Activated effector memory CD4-positive, alpha-beta T cell treated with anti-CD3 and anti-CD28 coated beads, Interleukin-2, amount 50 U/mL, for 16 hours (primary cell): ENCODE data around the gene SLC26A6.
A peak's percentile ranks its signal among the peaks of the same experiment; 100 is the strongest.

Experiments used
- DNase-seq: peaks from one replicate; pipeline ENCODE4 v3.0.0-alpha.2; 2020

Gene SLC26A6

DNA sequence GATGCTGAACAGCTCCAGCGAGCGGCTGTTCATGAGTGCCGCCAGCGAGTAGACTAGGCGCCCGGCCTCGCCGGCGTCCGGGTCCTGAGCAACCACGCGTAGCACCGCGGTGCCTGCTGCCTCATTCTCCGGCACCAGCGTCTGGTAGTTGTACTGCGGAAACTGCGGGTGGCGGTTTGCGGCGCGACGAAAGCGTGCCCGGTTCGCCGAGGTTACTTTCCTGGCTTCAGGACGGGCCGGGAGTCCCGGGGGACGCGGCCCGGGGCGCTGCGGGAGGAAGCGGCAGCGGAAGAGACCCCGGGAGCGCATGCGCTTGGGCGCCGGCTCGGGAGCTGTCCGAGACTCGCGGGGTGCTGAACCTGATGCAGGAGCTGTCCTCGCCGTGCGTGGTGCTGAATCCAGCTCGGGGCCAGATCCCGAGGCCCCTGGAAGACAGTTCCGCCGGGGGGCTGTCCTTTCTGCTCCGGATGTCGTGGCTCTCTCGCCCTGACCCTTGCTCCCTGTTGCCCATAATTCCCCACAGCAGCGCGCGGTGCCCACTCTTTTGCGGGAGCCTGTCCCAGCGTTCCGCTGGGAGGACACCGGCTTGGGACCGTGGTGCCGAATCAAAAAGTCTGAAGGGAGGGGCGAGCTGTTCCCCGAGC is 26.4 kb upstream of the SLC26A6 start:
- DNase-seq: peak; percentile 93

DNA sequence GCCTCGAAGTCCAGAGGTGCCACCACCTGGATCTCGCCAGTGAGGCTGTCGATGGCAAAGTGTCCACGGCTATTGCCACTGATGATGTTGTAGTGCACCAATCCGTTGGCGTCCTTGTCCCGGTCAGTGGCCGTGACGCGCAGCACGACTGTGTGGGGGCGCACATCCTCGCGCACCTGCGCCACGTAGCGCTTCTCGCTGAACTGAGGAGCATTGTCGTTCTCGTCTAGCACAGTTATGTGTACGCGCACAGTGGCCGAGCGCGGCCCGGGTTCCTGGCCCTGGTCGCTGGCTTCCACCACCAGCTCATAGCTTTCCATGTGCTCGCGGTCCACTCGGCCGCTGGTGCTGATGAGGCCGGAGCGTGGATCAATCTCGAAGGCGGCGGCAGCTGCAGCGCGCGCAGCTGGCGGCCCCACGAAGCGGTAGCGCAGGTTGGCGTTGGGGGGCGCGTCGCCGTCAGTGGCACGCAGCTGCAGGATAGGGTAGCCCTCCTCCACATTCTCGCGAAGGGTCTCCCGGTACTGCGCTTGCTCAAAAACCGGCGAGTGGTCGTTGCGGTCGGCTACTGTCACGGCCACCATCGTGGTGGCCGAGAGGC is 25.6 kb upstream of the SLC26A6 start:
- DNase-seq: no peak

DNA sequence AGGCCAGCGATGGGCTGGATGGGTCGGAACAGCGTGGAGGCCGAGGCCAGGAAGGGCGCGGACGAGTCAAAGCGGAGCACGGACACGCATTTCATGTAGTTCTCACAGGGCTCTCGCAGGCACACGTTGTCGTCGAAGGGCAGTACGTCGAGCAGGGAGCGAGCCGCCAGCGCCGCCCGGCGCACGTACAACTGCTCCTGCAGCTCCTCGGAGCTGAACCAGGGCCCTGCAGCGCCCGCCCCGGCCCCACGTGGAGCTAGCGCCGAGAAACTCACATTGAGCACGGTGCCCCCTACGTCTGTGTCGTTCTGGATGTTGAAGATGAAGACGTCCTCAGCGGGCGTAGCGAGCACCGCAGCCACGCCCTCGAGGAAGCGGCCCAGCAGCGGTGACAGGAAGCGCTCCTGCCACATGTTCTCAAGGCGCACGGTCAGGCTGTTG is 21.6 kb upstream of the SLC26A6 start:
- DNase-seq: peak; percentile 75

DNA sequence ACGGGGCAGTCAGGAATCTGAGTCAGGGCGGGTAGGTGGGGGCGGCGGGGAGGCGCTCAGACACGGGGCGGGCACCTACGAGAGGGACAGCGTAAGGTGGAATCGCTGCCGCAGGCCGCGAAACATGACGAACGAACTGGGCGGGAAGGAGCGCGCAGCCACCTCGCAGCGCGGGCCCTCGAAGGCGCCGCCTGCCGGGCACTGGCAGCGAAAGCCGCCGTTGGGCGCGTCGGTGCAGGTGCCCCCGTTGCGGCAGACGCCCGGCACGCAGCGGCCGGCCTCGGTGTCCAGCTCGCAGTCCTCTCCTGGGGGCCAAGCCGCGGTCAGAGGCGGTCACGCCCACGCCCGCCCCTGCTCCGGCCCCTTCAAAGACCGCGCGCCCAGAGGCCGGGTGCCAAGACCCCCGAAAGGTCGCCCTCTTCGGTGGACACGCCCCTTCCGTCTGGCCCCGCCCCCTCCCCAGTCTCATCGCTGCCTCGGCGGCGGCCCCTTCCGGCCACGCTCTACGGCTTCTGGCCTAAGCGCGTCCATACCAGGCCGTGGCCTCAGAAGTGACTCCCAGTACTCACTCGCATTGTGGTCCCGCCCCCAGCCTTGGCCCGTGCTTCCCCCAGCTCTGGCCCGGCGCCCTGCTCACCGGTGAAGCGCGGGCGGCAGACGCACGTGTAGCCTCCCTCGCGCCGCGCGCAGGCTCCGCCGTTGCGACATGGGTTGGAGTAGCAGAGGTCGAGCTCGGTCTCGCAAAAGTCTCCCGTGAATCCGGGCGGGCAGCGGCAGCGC is 21.0 kb upstream of the SLC26A6 start:
- DNase-seq: peak; percentile 94

DNA sequence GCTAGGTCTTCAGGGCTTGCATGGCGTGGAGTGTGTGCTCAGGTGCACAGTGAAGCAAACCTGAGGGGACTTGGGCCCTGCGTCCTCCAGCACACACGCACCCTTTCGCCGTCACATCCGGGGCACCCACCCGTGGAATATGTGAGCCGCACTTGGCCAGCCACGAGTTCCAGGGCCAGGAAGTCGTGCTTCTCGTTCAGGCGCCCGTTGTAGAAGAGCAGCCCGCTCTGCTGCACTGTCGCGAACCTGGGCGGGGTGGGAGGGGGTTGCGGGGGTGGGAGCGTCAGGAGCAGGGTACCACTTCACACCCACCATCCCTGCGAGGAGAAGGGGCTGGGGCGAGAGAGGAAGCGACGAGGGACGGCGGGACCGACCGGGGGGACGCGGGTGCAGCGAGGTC is 20.3 kb upstream of the SLC26A6 start:
- peak; percentile 85 for DNase-seq

DNA sequence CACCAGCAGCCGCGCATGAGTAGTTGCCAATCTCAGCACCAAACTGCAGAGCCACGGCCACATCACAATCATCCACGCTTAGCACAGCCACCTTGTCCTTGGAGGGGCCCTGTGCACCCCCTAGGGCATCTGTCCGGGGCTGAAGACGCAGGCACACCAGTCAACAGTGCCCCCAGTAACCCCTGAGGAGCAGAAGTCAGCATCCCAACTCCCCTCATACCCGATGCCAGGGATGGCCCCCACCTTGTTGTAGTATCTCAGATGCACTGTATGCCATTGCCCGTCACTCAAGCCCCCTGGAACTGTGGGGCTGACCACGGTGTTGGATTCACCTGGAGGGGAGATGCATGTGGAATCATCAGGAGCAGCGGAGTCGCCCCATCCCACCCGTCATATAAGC is 19.8 kb upstream of the SLC26A6 start:
- DNase-seq: no peak

DNA sequence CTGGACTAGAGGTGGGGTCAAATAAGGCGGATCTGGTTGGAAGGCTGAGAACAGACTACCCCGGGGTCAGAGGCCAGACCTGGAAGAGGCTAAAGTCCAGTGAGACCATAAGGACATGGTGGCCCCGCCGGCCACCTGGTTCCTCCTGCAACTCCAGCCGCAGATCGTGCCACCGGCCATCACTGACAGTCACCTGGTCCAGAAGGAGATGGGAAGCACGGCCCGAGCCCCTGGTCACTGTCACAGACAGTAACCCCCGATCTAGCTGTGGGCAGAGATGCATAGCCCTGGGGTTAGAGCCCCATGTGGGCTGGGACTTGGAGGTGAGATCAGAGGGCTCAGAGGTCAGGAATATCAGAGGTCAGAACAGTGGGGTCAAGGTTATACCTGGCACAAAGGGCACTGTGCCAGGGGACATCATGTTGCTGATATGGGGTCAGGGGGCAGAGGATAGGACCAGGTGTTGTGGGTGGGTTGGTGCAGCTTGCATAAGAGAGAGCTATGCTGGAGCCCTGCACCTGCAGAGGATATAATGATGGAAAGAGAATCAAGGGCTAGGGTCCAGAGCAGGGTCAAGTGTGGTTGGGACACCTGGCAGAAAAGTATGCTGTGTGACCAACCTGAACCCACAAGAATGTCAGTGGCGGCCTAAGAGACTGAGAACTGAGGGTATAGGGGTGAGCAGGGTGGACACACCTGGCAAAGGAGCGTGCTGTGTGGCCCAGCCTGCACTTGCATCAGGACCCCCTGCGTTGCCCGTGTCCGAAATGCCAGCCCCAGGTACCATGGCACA is 17.9 kb upstream of the SLC26A6 start:
- no peak for DNase-seq

DNA sequence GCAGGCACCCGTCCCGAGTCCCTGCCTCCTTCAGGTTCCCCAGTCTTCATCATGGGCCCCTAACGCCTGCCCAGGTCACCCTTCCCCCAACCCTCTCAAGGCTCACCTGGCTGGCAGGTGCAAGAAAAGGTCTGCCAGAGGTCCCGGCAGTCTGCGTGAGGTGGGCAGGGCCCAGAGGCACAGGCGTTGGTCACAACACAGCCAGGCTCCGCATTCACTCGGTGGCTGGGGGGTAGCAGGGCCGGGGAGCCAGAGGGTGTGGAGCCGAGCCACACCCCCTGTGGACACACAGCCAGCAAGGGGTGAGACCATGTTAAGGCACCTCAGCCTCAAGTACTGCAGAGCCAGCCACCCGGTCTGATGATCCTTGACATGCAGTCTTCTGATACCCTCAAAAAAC is 16.5 kb upstream of the SLC26A6 start:
- DNase-seq: no peak

DNA sequence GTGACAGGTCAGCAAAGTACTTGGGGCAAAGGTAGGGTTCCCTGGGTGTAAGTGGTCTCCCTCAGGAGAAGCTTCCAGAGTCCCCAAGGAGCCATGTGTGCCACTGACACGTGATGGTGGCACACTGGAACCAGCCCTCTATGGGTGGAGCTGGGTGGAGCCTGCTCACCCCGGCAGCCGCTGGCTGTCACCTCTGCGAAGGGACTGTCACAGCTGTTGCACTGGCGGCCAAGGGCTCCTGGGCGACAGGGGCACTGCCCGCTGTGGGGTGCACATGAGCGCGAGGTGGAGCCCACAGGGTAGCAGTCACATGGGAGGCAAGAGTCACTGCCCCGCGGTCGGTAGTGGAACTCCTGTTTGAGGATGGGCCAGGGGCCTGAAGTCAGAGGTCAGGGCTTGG is 15.5 kb upstream of the SLC26A6 start:
- no peak for DNase-seq

DNA sequence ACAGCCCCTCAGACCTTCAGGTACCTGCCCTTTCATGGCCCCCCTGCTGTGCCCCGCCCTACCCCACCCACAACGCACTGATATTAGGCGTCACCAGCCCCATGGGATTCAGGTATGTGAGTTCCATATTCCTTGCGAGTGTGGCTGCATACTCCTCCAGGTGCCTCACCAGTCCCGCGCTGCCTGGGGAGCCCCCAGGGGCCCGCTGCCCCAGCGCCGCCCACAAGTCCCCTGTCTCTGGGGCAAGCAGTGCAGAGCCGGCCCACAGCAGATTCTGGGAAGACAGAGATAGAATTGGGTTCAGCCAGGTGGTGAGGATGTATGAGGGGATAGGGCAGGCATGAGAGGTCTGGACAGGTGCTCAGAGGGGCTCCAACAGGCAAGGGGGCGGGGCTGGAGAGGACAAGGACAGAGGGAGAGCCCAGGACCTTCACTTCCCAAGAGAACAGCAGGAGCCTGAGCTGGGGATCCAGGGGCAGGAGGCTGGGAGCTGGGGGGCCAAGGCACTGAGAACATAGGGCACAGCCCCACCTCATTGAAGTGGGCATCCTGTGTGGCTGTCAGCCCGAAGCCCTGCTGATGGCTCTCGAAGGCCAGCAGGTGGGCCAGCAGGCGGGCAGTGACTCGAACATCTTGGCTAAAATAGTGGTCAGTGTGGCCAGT is 13.1 kb upstream of the SLC26A6 start:
- DNase-seq: no peak

DNA sequence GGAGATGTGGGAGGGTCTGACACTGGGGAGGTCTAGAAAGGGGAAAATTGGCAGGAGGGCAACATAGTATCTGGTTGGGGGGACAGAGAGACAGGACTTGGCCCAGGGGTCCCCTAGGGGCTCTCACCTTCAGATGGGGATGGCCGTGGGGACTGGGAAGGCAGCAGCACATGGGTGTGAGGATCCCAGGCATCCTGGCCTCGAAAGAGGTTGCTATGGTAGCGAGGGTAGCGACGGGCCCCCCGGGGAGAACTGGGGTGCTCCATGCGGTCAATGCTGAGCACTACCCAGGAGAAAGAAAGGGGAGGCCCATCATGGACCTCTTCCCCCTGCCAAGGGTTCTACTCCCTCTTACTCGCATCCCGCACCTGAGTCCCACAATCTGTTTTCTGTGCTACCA is 12.5 kb upstream of the SLC26A6 start:
- DNase-seq: no peak

DNA sequence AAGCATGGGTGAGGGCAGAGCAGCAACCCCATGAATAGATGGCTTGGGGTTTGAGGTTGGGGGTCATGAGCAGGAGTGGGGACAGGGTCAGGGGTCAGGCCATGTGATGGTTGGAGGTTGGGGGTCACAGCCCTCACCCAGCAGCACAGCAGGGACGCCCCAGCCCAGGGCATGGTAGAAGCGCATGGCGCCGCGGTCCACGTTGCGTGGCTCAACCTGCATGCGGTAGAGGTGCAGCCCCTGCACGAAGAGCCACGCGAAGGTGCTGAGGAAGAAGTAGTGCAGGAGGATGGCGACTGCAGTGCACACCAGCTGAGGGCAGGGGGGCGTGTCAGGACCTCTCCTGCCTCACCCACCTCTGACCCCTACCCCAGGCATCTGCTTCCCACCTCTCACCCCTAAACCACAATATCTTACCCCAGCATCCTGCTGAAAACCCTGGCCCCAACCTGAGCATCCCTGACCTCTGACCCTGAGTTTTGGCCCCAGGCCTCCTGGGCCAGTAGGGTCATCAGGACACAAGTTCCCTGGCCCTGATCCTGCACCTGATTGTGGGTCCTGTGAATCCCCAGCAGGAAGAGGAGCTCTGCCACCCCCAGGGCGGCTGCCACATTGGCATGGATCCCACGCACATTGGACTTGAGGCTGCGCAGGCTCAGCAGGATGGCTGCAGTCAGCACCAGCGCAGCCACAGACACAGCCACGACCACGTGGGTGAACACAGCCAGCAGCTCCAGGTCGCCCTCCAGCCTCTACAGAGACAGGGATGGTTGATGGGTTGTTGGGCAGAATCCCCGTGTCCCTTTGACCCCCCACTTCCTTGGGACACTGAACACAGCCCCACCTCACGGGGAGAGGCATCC is 9.9 kb upstream of the SLC26A6 start:
- no peak for DNase-seq

DNA sequence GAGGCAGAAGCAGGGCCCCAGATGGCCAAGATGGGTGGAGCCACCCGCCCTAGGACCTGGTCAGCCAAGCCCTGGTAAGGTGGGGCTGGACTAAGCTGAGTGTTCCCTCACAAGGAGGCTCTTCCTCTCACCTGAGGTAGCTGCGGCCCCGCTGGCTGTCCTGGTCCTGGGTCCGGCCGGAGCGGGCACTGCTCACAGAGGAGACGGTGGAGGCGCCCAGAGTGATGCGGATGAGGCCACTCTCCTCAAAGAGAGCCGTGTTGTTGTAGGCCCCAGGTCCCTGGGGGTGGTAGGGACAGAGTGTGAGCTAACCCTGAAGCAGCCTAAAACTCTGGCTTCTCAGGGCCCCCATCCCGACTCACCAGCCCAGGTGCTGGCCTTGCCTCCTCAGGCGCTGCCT is 7.3 kb upstream of the SLC26A6 start:
- no peak for DNase-seq

DNA sequence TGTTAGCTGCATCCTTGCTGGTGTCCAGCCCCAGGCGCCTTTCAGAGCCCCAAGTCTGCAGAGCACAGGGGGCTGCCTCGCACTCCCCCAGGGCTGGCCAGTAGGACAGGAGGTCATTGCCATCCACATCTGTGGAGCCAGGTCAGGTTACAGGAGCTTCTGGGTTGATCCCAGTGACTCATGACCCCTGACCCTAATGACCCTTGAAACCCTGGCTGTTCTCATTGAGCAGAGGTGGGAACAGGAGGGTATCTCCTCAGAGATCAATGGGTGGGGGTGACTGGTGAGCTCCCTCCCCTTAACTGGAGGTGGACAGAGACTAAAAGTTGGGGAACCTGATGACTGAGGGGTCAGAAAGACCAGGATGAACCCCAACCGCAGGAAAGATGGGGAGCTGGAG is 6.1 kb upstream of the SLC26A6 start:
- DNase-seq: no peak

DNA sequence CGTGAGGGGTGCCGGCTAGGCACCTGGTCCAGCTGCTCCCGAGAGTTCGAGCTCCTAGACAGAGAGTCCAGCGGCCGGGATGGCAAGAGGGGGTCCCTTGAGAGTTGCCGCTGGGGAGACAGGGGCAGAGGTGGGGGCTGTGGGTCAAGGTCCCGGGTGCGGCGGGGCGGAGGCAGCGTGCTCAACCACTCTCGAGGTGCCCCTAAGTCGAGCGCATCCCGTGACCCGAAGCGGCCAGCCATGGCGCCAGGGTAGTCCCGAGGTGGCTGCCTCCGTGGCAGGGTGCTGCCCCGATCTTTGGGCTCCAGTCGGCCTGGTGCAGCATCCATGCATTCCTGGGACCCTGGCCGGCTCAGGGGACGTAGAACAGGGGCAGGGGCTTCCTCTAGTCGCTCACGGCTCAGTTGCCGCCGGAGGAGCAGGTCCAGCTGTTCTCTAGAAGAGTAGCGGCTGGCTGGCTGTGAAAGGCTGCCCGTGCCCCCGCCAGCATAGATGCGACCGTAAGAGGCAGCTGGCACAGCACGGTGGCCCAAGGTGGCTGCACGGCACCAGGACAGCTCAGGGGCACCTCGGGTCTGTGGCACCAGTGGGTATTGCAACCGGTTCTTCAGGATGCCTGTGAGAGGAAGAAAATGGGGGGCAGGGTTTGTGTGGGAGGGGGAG is 4.8 kb upstream of the SLC26A6 start:
- no peak for DNase-seq

DNA sequence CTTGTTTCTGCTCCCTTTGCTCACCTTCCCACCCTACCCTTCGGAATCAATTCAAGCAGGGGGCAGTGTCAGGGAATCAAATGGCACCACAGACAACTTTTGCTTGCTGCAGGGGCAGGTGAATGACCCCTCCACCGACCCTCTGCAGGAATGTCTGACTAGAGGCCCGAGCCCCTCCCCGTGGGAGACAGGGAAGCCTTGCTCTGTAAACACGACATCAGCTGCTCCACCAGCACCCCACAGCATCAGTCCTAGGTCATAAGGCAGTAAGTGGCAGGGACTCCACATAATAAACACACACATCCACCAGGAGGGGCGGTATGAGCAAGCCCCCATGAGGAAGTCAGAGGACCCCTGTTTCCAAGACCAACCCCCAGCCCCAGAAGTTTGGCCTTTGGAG is 2.0 kb upstream of the SLC26A6 start:
- no peak for DNase-seq

DNA sequence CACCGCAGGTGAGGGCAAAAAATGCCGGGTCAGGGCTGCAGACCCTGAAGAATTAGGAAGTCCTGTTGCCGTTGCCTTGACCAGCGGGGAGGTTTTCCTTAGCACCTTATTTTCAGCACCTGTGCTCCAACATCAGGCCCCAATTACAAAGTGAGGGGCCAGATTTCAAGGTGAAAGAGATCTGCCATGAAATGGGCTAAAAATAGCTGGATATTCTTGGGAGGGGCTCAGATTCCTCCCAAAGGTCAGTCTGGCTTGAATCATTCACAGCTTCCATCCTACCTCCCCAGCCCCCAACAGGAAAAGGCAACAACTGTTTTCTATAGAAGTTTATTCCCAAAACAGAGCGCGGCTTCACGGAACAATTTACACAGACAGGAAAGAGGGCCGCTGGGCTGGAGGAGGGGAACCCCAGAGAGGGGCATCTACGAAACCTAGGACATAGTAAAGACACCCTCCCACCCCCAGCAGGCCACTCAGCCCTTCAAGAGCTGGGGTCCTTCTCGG is 941 bp upstream of the SLC26A6 start:
- no peak for DNase-seq

DNA sequence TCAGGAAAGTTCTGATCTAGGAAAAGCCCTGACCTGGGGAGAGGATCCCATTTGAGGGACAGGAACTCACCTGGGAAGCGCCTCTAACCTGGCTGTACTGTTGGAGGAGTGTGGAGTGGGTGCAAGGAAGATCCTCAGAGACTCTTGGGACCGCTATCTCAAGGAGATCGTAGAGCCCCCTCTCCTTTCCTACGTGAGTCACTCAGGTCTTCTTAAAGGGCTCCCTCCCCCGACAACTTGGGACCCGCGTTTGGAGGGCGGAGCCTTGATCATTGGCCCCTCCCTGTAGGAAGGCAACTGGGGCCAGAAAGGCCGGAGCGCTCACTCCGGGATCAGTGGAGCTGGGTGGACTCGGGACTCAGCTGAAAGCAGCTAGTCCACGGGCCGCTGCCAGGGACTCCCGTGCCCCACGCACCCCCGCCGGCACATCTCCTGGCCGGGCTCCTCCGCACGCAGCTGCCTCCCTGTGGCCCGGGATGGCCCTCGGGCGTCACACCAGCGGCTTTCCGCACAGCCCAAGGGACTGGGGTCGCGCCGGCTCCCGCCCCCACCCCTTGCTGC is 520 bp downstream of the SLC26A6 start:
- DNase-seq: peak; percentile 85

DNA sequence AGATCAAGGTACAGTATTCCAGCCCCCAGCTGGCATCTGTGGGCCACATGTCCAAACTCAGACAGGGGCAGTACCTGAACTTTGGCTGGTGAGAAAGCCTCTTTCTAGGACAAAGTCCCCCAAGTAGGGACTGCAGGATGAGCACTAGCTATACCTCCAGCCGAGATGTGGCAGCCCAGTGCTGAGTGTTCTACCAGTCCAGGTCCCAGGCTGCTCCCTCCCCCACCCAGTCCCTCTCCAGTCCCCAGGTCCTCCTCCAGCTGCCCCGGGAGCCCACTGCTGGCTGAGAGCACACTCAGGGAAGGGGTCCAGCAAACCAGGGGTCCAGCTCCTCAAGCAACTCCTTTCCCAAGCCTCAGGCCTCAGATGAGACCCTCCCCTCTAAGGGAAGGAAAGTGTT is 1.5 kb downstream of the SLC26A6 start:
- no peak for DNase-seq

DNA sequence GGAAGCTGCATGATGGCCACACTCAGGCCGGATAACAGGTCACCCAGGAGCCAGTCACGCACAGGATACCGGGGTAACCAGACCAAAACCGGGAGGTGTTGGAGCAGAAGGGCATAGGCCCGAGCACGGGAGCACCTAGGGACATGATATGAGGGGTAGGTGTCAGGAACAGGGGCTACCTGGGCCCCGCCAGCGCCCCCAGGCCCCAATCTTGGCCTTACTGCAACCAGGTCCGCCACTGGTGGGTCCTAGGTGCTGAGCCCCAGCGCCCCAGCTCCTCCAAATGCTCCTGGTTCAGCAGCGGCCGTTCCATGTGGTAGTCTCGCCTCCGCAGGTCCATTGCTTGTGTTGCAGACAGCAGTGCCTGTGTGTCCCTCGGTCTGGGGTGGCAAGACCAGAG is 2.0 kb downstream of the SLC26A6 start:
- DNase-seq: no peak
